OCI-LY7 (cell line): ENCODE data around the gene MTUS2. TPM values are rescaled to one million over a fixed set of nuclear protein-coding genes. Genes with fewer than 3 reads are reported as not detected.

Experiments
- BruUV-seq: library from RNA; stranded (reverse); fragments of 400-500 nt; replicated peaks from 2 replicates; lab custom pipeline; 2021; lab: Mats Ljungman, UMichigan
- CTCF ChIA-PET: fragments of 300-600 bp; sonication (Branson Sonifier 250); formaldehyde crosslinking; loops from one replicate; lab custom pipeline; 2022; ENCODE audit warnings: antibody characterized with exemption; ENCODE audit not compliant: unreplicated experiment; lab: Charles Lee
- POLR2A ChIA-PET: fragments of 300-600 bp; sonication (Branson Sonifier 250); formaldehyde crosslinking; loops from one replicate; lab custom pipeline; 2022; ENCODE audit warnings: antibody characterized with exemption; lab: Charles Lee
- DNase-seq: peaks from one replicate; pipeline ENCODE4 v3.0.0-alpha.2; 2015; ENCODE audit warnings: low spot score
- H2AFZ ChIP-seq: fragments of 200-600 bp; sonication (generic), shearing (Covaris generic); 2 replicates; pipeline ENCODE4 v1.6.1; 2014; ENCODE audit warnings: mild to moderate bottlenecking, antibody characterized with exemption, low read length, moderate library complexity
- H3K27ac ChIP-seq: fragments of 200-600 bp; sonication (generic); 2 replicates; pipeline ENCODE4 v1.5.1; 2014; ENCODE audit warnings: mixed run types, low read depth, mild to moderate bottlenecking, moderate library complexity, low read length, inconsistent platforms; ENCODE audit not compliant: poor library complexity, severe bottlenecking
- H3K36me3 ChIP-seq: fragments of 200-600 bp; sonication (generic); 2 replicates; pipeline ENCODE4 v1.6.1; 2014; ENCODE audit warnings: mild to moderate bottlenecking, antibody characterized with exemption, low read length, moderate library complexity, mixed read lengths; ENCODE audit not compliant: insufficient read depth
- H3K4me1 ChIP-seq: fragments of 200-600 bp; sonication (generic); 2 replicates; pipeline ENCODE4 v1.5.1; 2014; ENCODE audit warnings: mild to moderate bottlenecking, low read length; ENCODE audit not compliant: insufficient read depth, poor library complexity, severe bottlenecking
- H3K4me2 ChIP-seq: fragments of 200-600 bp; sonication (generic); 2 replicates; pipeline ENCODE4 v1.6.1; 2014; ENCODE audit warnings: mild to moderate bottlenecking, low read length
- H3K4me3 ChIP-seq: fragments of 200-600 bp; sonication (generic); 2 replicates; pipeline ENCODE4 v1.5.1; 2014; ENCODE audit warnings: mild to moderate bottlenecking, low read depth, low read length; ENCODE audit not compliant: poor library complexity, severe bottlenecking
- H3K79me2 ChIP-seq: fragments of 200-600 bp; sonication (generic); 2 replicates; pipeline ENCODE4 v1.6.1; 2016; ENCODE audit warnings: low read depth, mild to moderate bottlenecking, low read length, moderate library complexity, mixed read lengths; ENCODE audit not compliant: insufficient read depth
- H3K9me2 ChIP-seq: fragments of 200-600 bp; sonication (generic); 2 replicates; pipeline ENCODE4 v1.6.1; 2016; ENCODE audit warnings: mild to moderate bottlenecking, low read length, mixed read lengths; ENCODE audit not compliant: insufficient read depth
- H3K9me3 ChIP-seq: fragments of 200-600 bp; sonication (generic); 2 replicates; pipeline ENCODE4 v1.6.1; 2014; ENCODE audit warnings: mild to moderate bottlenecking, mixed run types, low read length, mixed read lengths
- H4K20me1 ChIP-seq: fragments of 200-600 bp; sonication (generic); 2 replicates; pipeline ENCODE4 v1.6.1; 2014; ENCODE audit warnings: mild to moderate bottlenecking, antibody characterized with exemption, low read length, moderate library complexity, mixed read lengths; ENCODE audit not compliant: insufficient read depth
- CTCF ChIP-seq: fragments of 200-600 bp; sonication (generic); conservative IDR thresholded peaks from 2 replicates; pipeline ENCODE4 v1.5.1; 2014; ENCODE audit warnings: mild to moderate bottlenecking, antibody characterized with exemption, low read length, moderate library complexity, mixed read lengths
- EZH2phosphoT487 ChIP-seq: fragments of 200-600 bp; sonication (generic); IDR thresholded peaks from 2 replicates; pipeline ENCODE4 v1.6.1; 2018; ENCODE audit warnings: low read depth, borderline replicate concordance, mild to moderate bottlenecking, mixed run types, antibody characterized with exemption, low read length, moderate library complexity, mixed read lengths
- intact Hi-C: fragments of 100-400 bp; cut with micrococcal nuclease; formaldehyde crosslinking; loops from one replicate; pipeline ENCODE4 v1.10.0; 2022; ENCODE audit not compliant: unreplicated experiment
- total RNA-seq, 2 experiments: library from RNA; depleted of rRNA in 1 of 2; stranded (reverse); fragments of >200 nt in 1 of 2; shearing (Covaris generic) in 1 of 2; gene quantifications; 2 replicates each; pipeline ENCODE4 v1.2.3, GENCODE V29; 2014 to 2022

Gene MTUS2
- total RNA-seq, 2 experiments from 2014 or later: 0.16 to 9.8 TPM

DNA sequence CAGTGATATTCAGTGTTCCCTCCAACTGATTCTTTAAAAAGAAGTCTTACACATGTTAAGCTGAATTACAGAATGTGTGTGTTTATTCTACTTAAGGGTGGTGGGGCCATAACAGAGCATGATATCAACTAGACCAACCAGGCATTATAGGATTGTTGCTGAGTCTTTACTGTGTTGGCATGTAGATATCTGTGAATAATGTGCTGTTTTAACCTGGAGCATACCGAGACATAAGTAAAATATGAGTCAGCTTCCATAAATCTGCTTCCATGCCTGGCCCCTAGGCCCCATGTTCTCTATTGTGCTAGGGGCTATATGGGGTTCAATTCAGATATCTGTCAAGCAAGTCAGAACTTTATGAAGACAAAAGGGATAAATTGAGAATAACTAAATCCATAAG, 295.7 kb downstream of the MTUS2 start:
- Histone ChIP-seq H3K79me2 (no peaks in the 10 kb centered on the region), H3K27ac (no peak overlapping the region), H3K36me3 (no peaks in the 10 kb centered on the region), H2AFZ (no peak overlapping the region), H3K4me1 (no peaks in the 10 kb centered on the region), H3K4me2 (no peak overlapping the region), H3K9me2 (no peaks in the 10 kb centered on the region), H3K4me3 (no peak overlapping the region), H3K9me3 (no peaks in the 10 kb centered on the region), H4K20me1 (no peaks in the 10 kb centered on the region)
- no TSS peak for BruUV-seq
- DNase-seq: no peak
- intact Hi-C loops: no loop called here
- ChIA-PET POLR2A (interaction anchor here (0.7 to 1.5 kb wide), 2 partner anchors 10 to 29 kb away, joined by 3 read pairs; no protein-coding TSS in a partner anchor), CTCF (no interaction called here)
- TF ChIP-seq EZH2phosphoT487: no peak
- TF ChIP-seq CTCF: no peak

DNA sequence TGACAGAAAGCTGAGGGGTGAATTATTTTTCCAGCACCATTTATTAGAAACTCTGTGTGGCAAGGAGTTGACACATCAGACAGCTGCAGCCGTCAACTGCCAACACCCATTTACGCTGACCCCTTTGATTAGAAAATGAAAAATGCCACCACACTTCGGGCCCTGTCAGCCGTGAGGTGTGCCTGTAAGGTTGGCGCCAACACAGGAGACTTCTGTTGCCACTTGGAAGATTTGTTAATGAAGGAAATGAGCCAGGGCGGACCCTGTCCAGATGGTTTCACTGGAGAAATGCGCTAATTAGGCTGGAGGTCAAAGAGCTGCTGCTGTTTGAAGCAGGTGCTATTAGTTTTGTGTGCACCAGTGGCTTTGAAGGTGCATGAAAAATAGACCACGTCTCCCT, 297.5 kb downstream of the MTUS2 start:
- no peak for TF ChIP-seq CTCF
- TF ChIP-seq EZH2phosphoT487: no peak
- Histone ChIP-seq H4K20me1 (no peaks in the 10 kb centered on the region), H3K4me3 (no peak overlapping the region), H2AFZ (no peak overlapping the region), H3K4me2 (no peak overlapping the region), H3K79me2 (no peaks in the 10 kb centered on the region), H3K4me1 (no peaks in the 10 kb centered on the region), H3K36me3 (no peaks in the 10 kb centered on the region), H3K9me3 (no peaks in the 10 kb centered on the region), H3K9me2 (no peaks in the 10 kb centered on the region), H3K27ac (no peak overlapping the region)
- POLR2A ChIA-PET: interaction anchor here (0.6 kb wide), 1 partner anchor 22 kb away, joined by 3 read pairs; no protein-coding TSS in a partner anchor
- no TSS peak for BruUV-seq
- CTCF ChIA-PET: no interaction called here
- no peak for DNase-seq
- intact Hi-C loops: no loop called here

DNA sequence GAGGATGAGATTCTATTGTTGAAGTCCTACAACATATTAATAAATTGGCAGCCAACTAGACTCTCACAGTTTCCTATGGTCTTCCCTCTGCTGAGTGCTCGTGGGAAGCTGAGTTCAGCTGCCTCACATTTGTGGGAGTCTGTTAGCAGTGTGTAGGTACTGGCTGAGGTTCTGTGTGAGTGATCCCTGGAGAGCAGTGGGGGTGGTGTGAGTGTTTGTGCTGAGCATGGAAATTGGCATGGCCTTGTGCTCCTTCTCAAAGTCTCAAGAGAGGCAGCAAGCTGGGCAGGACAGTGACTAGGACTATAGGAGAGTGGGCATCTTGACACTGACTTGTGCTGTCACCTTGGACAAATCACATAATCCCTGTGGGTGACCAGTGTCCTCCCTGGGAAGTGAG, 298.3 kb downstream of the MTUS2 start:
- TF ChIP-seq EZH2phosphoT487 (no peak), CTCF (no peak)
- Histone ChIP-seq H4K20me1 (no peaks in the 10 kb centered on the region), H3K9me2 (no peaks in the 10 kb centered on the region), H3K36me3 (no peaks in the 10 kb centered on the region), H3K79me2 (no peaks in the 10 kb centered on the region), H2AFZ (no peak overlapping the region), H3K27ac (no peak overlapping the region), H3K9me3 (no peaks in the 10 kb centered on the region), H3K4me1 (no peaks in the 10 kb centered on the region), H3K4me2 (no peak overlapping the region), H3K4me3 (no peak overlapping the region)
- DNase-seq: no peak
- no TSS peak for BruUV-seq
- CTCF ChIA-PET: no interaction called here
- POLR2A ChIA-PET: interaction anchor here (0.6 kb wide), 1 partner anchor 23 kb away, joined by 3 read pairs; no protein-coding TSS in a partner anchor
- intact Hi-C loops: no loop called here
